BJ (cell line): ENCODE data around the gene MGAT4A. TPM values are rescaled to one million over a fixed set of nuclear protein-coding genes. Genes with fewer than 3 reads are reported as not detected.

Experiments
- CTCF ChIA-PET: fragments of 350-600 bp; formaldehyde crosslinking; extraction: SDS; loops from one replicate; lab custom pipeline; 2021; ENCODE audit warnings: antibody characterized with exemption, inconsistent platforms; lab: Yijun Ruan, JAX
- POLR2A ChIA-PET: fragments of 300-600 bp; sonication (Branson Sonifier 250); formaldehyde crosslinking; extraction: SDS; loops from one replicate; lab custom pipeline; 2021; ENCODE audit warnings: antibody characterized with exemption; lab: Charles Lee
- DNase-seq: peaks from one replicate; pipeline ENCODE4 v3.0.0-alpha.2; 2011; ENCODE audit warnings: low read depth
- H3K27me3 ChIP-seq: 2 replicates; pipeline ENCODE4 v1.6.0; 2011; ENCODE audit warnings: low read length; ENCODE audit not compliant: control insufficient read depth, insufficient read depth
- H3K36me3 ChIP-seq: 2 replicates; pipeline ENCODE4 v1.5.1; 2011; ENCODE audit warnings: low read length; ENCODE audit not compliant: control insufficient read depth, insufficient read depth
- H3K4me3 ChIP-seq: 2 replicates; pipeline ENCODE4 v1.5.1; 2011; ENCODE audit warnings: low read depth, mild to moderate bottlenecking, control low read depth, low read length
- polyA plus RNA-seq: library from polyadenylated mRNA; depleted of rRNA; stranded (reverse); fragments of >200 nt; gene quantifications from 2 replicates; pipeline ENCODE4 v1.2.3, GENCODE V29; 2011
- TF ChIP-seq, protein P1 (sequence below): IDR thresholded peaks from 2 replicates; pipeline ENCODE4 v1.5.1; 2011; ENCODE audit warnings: low read depth, mild to moderate bottlenecking, control low read depth, inconsistent platforms, low read length, moderate library complexity; ENCODE audit not compliant: insufficient read depth

MGAT4A gene
- polyA plus RNA-seq, 1 experiment: not detected

GRCh38 chr2:98578231-98578630 is 152.7 kb downstream of the MGAT4A start:
- TF ChIP-seq, protein P1, sequence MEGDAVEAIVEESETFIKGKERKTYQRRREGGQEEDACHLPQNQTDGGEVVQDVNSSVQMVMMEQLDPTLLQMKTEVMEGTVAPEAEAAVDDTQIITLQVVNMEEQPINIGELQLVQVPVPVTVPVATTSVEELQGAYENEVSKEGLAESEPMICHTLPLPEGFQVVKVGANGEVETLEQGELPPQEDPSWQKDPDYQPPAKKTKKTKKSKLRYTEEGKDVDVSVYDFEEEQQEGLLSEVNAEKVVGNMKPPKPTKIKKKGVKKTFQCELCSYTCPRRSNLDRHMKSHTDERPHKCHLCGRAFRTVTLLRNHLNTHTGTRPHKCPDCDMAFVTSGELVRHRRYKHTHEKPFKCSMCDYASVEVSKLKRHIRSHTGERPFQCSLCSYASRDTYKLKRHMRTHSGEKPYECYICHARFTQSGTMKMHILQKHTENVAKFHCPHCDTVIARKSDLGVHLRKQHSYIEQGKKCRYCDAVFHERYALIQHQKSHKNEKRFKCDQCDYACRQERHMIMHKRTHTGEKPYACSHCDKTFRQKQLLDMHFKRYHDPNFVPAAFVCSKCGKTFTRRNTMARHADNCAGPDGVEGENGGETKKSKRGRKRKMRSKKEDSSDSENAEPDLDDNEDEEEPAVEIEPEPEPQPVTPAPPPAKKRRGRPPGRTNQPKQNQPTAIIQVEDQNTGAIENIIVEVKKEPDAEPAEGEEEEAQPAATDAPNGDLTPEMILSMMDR: no peak
- ChIA-PET CTCF (interaction anchor here (1.0 to 2.0 kb wide), 2 partner anchors 9 kb away, joined by 3 to 7 read pairs; no protein-coding TSS in a partner anchor), POLR2A (no interaction called here)
- DNase-seq: no peak
- Histone ChIP-seq H3K36me3 (peaks cover 7% of the 10 kb centered on the region), H3K4me3 (no peak overlapping the region), H3K27me3 (no peaks in the 10 kb centered on the region)

GRCh38 chr2:98577313-98577712 is 153.6 kb downstream of the MGAT4A start:
- DNase-seq: no peak
- Histone ChIP-seq H3K4me3 (no peak overlapping the region), H3K36me3 (peaks cover 5% of the 10 kb centered on the region), H3K27me3 (no peaks in the 10 kb centered on the region)
- TF ChIP-seq, protein P1: no peak
- ChIA-PET CTCF (interaction anchor here (2.0 kb wide), 1 partner anchor 8 kb away, joined by 7 read pairs; no protein-coding TSS in a partner anchor), POLR2A (no interaction called here)

GRCh38 chr2:98576666-98577312 is 154.1 kb downstream of the MGAT4A start:
- Histone ChIP-seq H3K36me3 (peaks cover 5% of the 10 kb centered on the region), H3K4me3 (no peak overlapping the region), H3K27me3 (no peaks in the 10 kb centered on the region)
- ChIA-PET POLR2A (no interaction called here), CTCF (interaction anchor here (2.0 kb wide), 1 partner anchor 8 kb away, joined by 7 read pairs; no protein-coding TSS in a partner anchor)
- DNase-seq: no peak
- TF ChIP-seq, protein P1: no peak

DNA sequence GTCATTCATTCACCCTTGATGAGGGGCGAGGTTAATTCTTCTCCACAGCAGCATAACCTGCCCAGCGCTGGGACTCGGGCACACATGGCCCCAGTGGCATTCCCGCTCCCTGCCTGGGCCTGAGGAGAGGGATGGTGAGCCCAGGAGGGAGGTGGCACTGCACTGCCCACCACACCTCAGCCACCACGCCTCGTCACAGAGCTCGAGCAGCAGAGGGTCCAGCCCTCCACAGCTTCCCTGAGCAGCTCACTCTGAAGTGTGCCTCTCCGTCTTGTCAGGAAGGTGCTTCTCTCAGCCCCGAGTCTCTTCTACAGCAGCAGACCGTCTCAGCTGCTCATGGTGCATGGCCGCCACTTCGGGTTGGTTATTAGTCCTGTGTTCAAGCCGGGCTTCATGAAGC is 157.5 kb downstream of the MGAT4A start:
- H3K36me3 ChIP-seq: peaks cover 12% of the 10 kb centered on the region
- POLR2A ChIA-PET: no interaction called here
- no peak overlapping the region for H3K4me3 ChIP-seq
- TF ChIP-seq, protein P1: no peak
- CTCF ChIA-PET: interaction anchor here (0.9 to 1.2 kb wide), 2 partner anchors 12 to 30 kb away, joined by 3 read pairs; no protein-coding TSS in a partner anchor
- no peak for DNase-seq
- no peaks in the 10 kb centered on the region for H3K27me3 ChIP-seq

GRCh38 chr2:98572676-98573075 is 158.3 kb downstream of the MGAT4A start:
- ChIA-PET CTCF (interaction anchor here (0.9 to 1.2 kb wide), 2 partner anchors 13 to 29 kb away, joined by 3 read pairs; no protein-coding TSS in a partner anchor), POLR2A (no interaction called here)
- H3K4me3 ChIP-seq: no peak overlapping the region
- DNase-seq: no peak
- H3K36me3 ChIP-seq: peaks cover 10% of the 10 kb centered on the region
- TF ChIP-seq, protein P1: no peak
- H3K27me3 ChIP-seq: no peaks in the 10 kb centered on the region
